Measurements from ENCODE around the gene NHLRC4. TPM values are rescaled to one million over a fixed set of nuclear protein-coding genes. Genes with fewer than 3 reads are reported as not detected.

The NHLRC4 gene
- total and polyA plus RNA-seq, 2 of the 13 experiments (the other 11 are each of a cell fraction or from before 2014, with no cell fraction given) = 0.40 to 0.59 TPM

DNA sequence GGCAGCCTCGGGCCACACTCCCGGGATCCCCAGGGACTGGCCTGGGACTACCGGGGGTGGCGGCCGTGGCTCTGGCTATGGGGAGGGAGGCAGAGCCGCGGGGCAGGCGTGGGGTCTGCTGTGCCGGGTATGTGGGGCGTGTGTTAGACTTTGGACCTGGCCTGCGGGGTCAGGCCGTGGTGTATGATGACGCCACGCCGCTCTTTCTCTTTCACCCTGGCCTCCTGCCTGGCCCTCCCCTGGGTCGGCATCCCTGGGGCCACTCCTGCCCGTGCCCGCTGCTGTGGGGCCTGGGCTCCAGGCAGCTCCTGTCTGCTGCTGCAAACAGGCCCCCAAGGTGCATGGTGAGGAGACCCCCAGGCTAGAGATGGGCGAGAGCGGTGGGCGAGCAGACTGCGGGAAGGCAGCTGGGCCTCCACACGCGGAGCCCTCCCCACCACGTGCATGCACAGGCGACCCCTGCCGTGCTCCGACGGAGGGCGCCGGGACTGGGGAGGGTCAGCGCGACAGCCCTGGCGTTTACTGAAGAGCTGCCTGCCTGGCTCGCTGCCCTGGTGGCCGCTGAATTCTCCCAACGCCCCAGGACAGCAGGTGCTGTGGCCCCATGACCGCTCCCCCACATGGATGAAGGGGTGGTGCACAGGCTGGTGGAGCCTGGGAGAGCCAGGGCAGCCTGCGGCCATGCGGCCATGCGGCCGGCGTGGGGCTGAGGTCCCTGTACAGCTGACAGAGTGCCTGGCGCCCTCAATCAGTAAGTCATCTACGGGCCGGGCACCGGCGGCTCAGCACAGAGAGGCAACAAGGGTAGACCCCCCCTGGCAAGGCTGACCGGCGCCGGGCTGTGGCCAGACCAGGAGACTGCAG, 23.3 kb upstream of the NHLRC4 start (continued):
- TF ChIP-seq, protein P1, sequence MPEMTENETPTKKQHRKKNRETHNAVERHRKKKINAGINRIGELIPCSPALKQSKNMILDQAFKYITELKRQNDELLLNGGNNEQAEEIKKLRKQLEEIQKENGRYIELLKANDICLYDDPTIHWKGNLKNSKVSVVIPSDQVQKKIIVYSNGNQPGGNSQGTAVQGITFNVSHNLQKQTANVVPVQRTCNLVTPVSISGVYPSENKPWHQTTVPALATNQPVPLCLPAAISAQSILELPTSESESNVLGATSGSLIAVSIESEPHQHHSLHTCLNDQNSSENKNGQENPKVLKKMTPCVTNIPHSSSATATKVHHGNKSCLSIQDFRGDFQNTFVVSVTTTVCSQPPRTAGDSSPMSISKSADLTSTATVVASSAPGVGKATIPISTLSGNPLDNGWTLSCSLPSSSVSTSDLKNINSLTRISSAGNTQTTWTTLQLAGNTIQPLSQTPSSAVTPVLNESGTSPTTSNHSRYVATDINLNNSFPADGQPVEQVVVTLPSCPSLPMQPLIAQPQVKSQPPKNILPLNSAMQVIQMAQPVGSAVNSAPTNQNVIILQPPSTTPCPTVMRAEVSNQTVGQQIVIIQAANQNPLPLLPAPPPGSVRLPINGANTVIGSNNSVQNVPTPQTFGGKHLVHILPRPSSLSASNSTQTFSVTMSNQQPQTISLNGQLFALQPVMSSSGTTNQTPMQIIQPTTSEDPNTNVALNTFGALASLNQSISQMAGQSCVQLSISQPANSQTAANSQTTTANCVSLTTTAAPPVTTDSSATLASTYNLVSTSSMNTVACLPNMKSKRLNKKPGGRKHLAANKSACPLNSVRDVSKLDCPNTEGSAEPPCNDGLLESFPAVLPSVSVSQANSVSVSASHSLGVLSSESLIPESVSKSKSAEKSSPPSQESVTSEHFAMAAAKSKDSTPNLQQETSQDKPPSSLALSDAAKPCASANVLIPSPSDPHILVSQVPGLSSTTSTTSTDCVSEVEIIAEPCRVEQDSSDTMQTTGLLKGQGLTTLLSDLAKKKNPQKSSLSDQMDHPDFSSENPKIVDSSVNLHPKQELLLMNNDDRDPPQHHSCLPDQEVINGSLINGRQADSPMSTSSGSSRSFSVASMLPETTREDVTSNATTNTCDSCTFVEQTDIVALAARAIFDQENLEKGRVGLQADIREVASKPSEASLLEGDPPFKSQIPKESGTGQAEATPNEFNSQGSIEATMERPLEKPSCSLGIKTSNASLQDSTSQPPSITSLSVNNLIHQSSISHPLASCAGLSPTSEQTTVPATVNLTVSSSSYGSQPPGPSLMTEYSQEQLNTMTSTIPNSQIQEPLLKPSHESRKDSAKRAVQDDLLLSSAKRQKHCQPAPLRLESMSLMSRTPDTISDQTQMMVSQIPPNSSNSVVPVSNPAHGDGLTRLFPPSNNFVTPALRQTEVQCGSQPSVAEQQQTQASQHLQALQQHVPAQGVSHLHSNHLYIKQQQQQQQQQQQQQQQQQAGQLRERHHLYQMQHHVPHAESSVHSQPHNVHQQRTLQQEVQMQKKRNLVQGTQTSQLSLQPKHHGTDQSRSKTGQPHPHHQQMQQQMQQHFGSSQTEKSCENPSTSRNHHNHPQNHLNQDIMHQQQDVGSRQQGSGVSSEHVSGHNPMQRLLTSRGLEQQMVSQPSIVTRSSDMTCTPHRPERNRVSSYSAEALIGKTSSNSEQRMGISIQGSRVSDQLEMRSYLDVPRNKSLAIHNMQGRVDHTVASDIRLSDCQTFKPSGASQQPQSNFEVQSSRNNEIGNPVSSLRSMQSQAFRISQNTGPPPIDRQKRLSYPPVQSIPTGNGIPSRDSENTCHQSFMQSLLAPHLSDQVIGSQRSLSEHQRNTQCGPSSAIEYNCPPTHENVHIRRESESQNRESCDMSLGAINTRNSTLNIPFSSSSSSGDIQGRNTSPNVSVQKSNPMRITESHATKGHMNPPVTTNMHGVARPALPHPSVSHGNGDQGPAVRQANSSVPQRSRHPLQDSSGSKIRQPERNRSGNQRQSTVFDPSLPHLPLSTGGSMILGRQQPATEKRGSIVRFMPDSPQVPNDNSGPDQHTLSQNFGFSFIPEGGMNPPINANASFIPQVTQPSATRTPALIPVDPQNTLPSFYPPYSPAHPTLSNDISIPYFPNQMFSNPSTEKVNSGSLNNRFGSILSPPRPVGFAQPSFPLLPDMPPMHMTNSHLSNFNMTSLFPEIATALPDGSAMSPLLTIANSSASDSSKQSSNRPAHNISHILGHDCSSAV (CRISPR knock-in tag; IDR thresholded peaks at IDR 0.05; ENCODE audit: borderline replicate concordance) = no peak
- TF ChIP-seq, protein P2, sequence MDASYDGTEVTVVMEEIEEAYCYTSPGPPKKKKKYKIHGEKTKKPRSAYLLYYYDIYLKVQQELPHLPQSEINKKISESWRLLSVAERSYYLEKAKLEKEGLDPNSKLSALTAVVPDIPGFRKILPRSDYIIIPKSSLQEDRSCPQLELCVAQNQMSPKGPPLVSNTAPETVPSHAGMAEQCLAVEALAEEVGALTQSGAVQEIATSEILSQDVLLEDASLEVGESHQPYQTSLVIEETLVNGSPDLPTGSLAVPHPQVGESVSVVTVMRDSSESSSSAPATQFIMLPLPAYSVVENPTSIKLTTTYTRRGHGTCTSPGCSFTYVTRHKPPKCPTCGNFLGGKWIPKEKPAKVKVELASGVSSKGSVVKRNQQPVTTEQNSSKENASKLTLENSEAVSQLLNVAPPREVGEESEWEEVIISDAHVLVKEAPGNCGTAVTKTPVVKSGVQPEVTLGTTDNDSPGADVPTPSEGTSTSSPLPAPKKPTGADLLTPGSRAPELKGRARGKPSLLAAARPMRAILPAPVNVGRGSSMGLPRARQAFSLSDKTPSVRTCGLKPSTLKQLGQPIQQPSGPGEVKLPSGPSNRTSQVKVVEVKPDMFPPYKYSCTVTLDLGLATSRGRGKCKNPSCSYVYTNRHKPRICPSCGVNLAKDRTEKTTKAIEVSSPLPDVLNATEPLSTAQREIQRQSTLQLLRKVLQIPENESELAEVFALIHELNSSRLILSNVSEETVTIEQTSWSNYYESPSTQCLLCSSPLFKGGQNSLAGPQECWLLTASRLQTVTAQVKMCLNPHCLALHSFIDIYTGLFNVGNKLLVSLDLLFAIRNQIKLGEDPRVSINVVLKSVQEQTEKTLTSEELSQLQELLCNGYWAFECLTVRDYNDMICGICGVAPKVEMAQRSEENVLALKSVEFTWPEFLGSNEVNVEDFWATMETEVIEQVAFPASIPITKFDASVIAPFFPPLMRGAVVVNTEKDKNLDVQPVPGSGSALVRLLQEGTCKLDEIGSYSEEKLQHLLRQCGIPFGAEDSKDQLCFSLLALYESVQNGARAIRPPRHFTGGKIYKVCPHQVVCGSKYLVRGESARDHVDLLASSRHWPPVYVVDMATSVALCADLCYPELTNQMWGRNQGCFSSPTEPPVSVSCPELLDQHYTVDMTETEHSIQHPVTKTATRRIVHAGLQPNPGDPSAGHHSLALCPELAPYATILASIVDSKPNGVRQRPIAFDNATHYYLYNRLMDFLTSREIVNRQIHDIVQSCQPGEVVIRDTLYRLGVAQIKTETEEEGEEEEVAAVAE (CRISPR knock-in tag; IDR thresholded peaks at IDR 0.05; ENCODE audit: borderline replicate concordance) = no peak
- TF ChIP-seq PTBP1 (IDR thresholded peaks at IDR 0.05; ENCODE audit: low read depth, low read length, poor library complexity, severe bottlenecking) = peak; percentile 78
- TF ChIP-seq SNAPC2 (CRISPR knock-in tag; IDR thresholded peaks at IDR 0.05) = no peak
- no peak for TF ChIP-seq HOXA5 (CRISPR knock-in tag; IDR thresholded peaks at IDR 0.05)
- no peak; the same call in 1 of the 2 replicates for TF ChIP-seq ZNF12 (CRISPR knock-in tag; IDR thresholded peaks at IDR 0.05)
- 0 out of 2 replicates have a peak, but pooled peaks have one; percentile 66 for TF ChIP-seq DR1 (CRISPR knock-in tag; IDR thresholded peaks at IDR 0.05)
- TF ChIP-seq FOXA3 (CRISPR knock-in tag; IDR thresholded peaks at IDR 0.05) = peak; percentile 30; the same call in 1 of the 2 replicates
- TF ChIP-seq, protein P3, sequence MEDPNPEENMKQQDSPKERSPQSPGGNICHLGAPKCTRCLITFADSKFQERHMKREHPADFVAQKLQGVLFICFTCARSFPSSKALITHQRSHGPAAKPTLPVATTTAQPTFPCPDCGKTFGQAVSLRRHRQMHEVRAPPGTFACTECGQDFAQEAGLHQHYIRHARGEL (CRISPR knock-in tag; IDR thresholded peaks at IDR 0.05) = 0 out of 2 replicates have a peak, but pooled peaks have one; percentile 34
- TF ChIP-seq ZHX1 (CRISPR knock-in tag; IDR thresholded peaks at IDR 0.05; ENCODE audit: low read depth) = peak; percentile 81; the same call in 1 of the 2 replicates
- peak; percentile 55; the same call in 1 of the 2 replicates for TF ChIP-seq KDM2A (CRISPR knock-in tag; IDR thresholded peaks at IDR 0.05; ENCODE audit: borderline replicate concordance, low read depth)
